Immature natural killer cell (primary cell): ENCODE data around the gene TBKBP1. TPM values are rescaled to one million over a fixed set of nuclear protein-coding genes. Genes with fewer than 3 reads are reported as not detected.
"Not testable (repeated sequence)": the region's sequence is repeated elsewhere in the genome, so short reads cannot be mapped to it uniquely, and the experiment has no call there.

ENCODE experiments used
- DNase-seq, 3 donors: peaks; one replicate each; pipeline ENCODE4 v3.0.0; 2022; ENCODE audit warnings: mixed read lengths in 1 of 3
- H3K27ac Mint-ChIP-seq, 6 donors: one replicate each; pipeline ENCODE4 v1.8.0; 2020; ENCODE audit warnings: mixed read lengths in 6 of 6, mild to moderate bottlenecking in 5 of 6, inconsistent platforms in 4 of 6, moderate library complexity in 3 of 6
- H3K27me3 Mint-ChIP-seq, 3 donors: one replicate each; pipeline ENCODE4 v1.8.0; 2020 to 2021; ENCODE audit warnings: low read depth in 3 of 3, mild to moderate bottlenecking in 3 of 3, mixed read lengths in 3 of 3, moderate library complexity in 3 of 3, inconsistent platforms in 1 of 3
- H3K36me3 Mint-ChIP-seq, 3 donors: one replicate each; pipeline ENCODE4 v1.8.0; 2020; ENCODE audit warnings: mixed read lengths in 3 of 3, inconsistent platforms in 2 of 3, mild to moderate bottlenecking in 2 of 3
- H3K4me1 Mint-ChIP-seq, 2 donors: one replicate each; pipeline ENCODE4 v1.8.0; 2020; ENCODE audit warnings: inconsistent platforms in 2 of 2, mild to moderate bottlenecking in 2 of 2, mixed read lengths in 2 of 2, moderate library complexity in 1 of 2
- H3K4me3 Mint-ChIP-seq, 5 donors: one replicate each; pipeline ENCODE4 v1.8.0; 2020; ENCODE audit warnings: mild to moderate bottlenecking in 5 of 5, mixed read lengths in 5 of 5, inconsistent platforms in 3 of 5, moderate library complexity in 3 of 5
- H3K9me3 Mint-ChIP-seq, 6 donors: one replicate each; pipeline ENCODE4 v1.8.0; 2020; ENCODE audit warnings: mild to moderate bottlenecking in 6 of 6, mixed read lengths in 6 of 6, inconsistent platforms in 4 of 6, moderate library complexity in 3 of 6
- polyA plus RNA-seq, 3 donors: library from polyadenylated mRNA; unstranded; fragments of 300-500 nt; fragmentation: Illumina TruSeq; gene quantifications; one replicate each; pipeline ENCODE4 v1.2.3, GENCODE V29; 2021

TBKBP1 gene
- polyA plus RNA-seq, 3 donors from 2014 or later: 1.3 to 2.3 (median 2.2) TPM

- DNase-seq: no peak
- Mint-ChIP-seq H3K4me1 (peaks cover 67 to 69% of the 10 kb centered on the region in 2 donors), H3K36me3 (peaks cover 35 to 56% (median 41%) of the 10 kb centered on the region in 3 donors), H3K27ac (peak overlapping the region; percentile 93 to 99 (median 98)), H3K9me3 (peaks cover 0 to 7% (median 0%) of the 10 kb centered on the region in 6 donors), H3K4me3 (peak overlapping the region; percentile 92 to 100 (median 100)), H3K27me3 (peaks cover 23 to 48% (median 42%) of the 10 kb centered on the region in 3 donors)
These were observed 42.8 kb downstream of the TBKBP1 start for GRCh38 chr17:47736501-47737495.

GRCh38 chr17:47738178-47738577 lies 44.2 kb downstream of the TBKBP1 start:
- Mint-ChIP-seq H3K36me3 (peaks cover 36 to 67% (median 42%) of the 10 kb centered on the region in 3 donors), H3K4me3 (peak overlapping the region; percentile 92 to 100 (median 100)), H3K27me3 (peaks cover 21 to 53% (median 44%) of the 10 kb centered on the region in 3 donors), H3K9me3 (peaks cover 0 to 7% (median 0%) of the 10 kb centered on the region in 6 donors), H3K27ac (peak overlapping the region; percentile 92 to 97 (median 96)), H3K4me1 (peaks cover 70 to 72% of the 10 kb centered on the region in 2 donors)
- DNase-seq: no peak

- H3K27ac Mint-ChIP-seq: peak overlapping the region; percentile 92 to 97 (median 96)
- H3K36me3 Mint-ChIP-seq: peaks cover 32 to 70% (median 38%) of the 10 kb centered on the region in 3 donors
- peaks cover 19 to 53% (median 44%) of the 10 kb centered on the region in 3 donors for H3K27me3 Mint-ChIP-seq
- H3K9me3 Mint-ChIP-seq: peaks cover 0 to 5% (median 0%) of the 10 kb centered on the region in 6 donors
- H3K4me1 Mint-ChIP-seq: peaks cover 79 to 81% of the 10 kb centered on the region in 2 donors
- DNase-seq: no peak
- peak overlapping the region; percentile 92 to 100 (median 100) for H3K4me3 Mint-ChIP-seq
These were observed 45.2 kb downstream of the TBKBP1 start for GRCh38 chr17:47739150-47739549.

- peaks cover 86 to 87% of the 10 kb centered on the region in 2 donors for H3K4me1 Mint-ChIP-seq
- H3K9me3 Mint-ChIP-seq, DNase-seq: not testable (repeated sequence)
- H3K27me3 Mint-ChIP-seq: peaks cover 12 to 53% (median 41%) of the 10 kb centered on the region in 3 donors
- peaks cover 24 to 70% (median 30%) of the 10 kb centered on the region in 3 donors for H3K36me3 Mint-ChIP-seq
- peak overlapping the region; percentile 92 to 97 (median 96) for H3K27ac Mint-ChIP-seq
- H3K4me3 Mint-ChIP-seq: peak overlapping the region; percentile 92 to 100 (median 100)
These were observed 46.0 kb downstream of the TBKBP1 start for GRCh38 chr17:47739945-47740344.

DNA sequence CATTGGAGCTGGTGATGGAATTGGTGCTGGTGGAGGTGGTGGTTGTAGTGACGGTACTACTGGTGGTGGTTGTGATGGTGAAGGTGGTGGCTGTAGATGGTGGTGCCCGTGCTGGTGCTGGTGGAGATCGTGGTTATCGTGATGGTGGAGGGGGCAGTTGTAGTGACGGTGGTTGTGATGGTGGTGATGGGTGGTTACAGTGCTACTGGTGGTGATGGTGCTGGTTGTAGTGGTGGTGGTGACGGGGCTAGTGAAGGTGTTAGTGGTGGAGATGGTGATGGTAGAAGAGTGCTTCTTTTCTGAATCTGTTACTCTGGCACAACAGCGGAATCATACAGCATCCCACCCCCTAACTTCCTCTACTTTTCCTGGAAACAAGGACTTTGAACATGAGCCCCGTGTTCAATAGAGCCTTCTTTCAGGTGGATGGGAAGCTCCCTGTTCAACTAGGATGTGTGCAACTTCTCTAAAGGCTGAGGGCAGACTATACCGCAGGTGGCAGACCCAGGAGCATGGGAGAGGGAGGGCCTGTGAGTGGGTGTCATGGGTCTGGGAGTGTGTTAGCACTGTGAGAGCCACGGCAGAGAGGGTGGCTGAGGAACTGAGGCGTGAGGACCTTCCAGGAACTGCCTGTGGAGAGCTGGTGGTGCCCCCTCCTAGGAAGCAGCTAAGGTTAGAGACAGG lies 47.3 kb downstream of the TBKBP1 start:
- peak; percentile 78 to 83 (median 80) for DNase-seq
- peaks cover 29 to 69% (median 30%) of the 10 kb centered on the region in 3 donors for H3K36me3 Mint-ChIP-seq
- H3K4me1 Mint-ChIP-seq: peaks cover 92 to 95% of the 10 kb centered on the region in 2 donors

DNA sequence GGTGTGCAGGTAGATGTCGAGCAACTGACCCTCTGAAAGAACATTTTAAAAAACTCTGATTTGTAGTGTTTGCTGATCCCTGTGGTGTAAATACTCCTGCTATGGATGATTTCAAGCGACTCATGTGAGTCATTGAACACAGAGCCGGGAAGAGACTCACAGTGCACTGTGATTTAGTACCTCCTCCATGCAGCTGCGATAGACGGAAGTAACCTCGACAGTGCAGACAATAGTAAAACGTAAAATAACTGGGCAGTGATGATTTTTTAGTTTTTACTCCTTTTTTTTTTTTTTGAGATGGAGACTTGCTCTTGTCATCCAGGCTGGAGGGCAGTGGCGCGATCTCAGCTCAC lies 47.8 kb downstream of the TBKBP1 start:
- H3K4me3 Mint-ChIP-seq: peak overlapping the region; percentile 92 to 100 (median 100)
- H3K27ac Mint-ChIP-seq: peak overlapping the region; percentile 92 to 97 (median 96)
- peaks cover 89 to 92% of the 10 kb centered on the region in 2 donors for H3K4me1 Mint-ChIP-seq
- no peak for DNase-seq
- peaks cover 25 to 65% (median 26%) of the 10 kb centered on the region in 3 donors for H3K36me3 Mint-ChIP-seq
- peaks cover 14 to 60% (median 38%) of the 10 kb centered on the region in 3 donors for H3K27me3 Mint-ChIP-seq
- H3K9me3 Mint-ChIP-seq: no peaks in the 10 kb centered on the region

More for the DNA sequence above, 47.3 kb downstream of the TBKBP1 start:
- Mint-ChIP-seq H3K27me3 (peaks cover 14 to 60% (median 38%) of the 10 kb centered on the region in 3 donors), H3K4me3 (peak overlapping the region; percentile 92 to 100 (median 100)), H3K27ac (peak overlapping the region; percentile 92 to 97 (median 96)), H3K9me3 (no peaks in the 10 kb centered on the region)

DNA sequence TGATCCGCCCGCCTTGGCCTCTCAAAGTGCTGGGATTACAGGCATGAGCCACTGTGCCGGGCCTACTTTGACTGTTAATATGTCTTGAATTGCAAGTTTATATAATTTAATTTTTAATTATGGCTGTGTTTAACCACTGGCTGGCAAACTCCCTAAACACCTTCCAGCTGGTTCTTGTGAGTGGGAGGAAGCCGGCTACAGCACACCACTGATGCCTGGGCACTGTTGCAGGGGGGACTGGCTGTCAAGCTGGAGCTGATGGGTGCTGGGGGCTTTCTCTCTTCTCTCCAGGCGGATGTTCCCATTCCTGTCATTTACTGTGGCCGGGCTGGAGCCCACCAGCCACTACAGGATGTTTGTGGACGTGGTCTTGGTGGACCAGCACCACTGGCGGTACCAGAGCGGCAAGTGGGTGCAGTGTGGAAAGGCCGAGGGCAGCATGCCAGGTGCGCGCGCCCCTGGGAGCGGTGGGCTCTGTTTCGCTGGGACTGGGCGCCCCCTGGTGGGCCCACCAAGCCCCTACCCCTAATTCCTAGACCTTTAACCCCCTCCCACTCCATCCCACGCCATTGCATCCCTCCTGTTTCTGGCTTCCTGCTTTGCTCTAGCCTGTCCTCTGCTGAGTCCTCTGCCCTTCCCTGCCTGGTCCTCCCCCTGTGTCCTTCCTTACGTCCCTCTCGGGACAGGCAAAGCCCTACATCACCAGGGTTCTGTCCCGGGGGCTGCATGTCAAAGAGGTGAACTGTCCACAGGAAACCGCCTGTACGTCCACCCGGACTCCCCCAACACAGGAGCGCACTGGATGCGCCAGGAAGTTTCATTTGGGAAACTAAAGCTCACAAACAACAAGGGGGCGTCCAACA lies 48.6 kb downstream of the TBKBP1 start:
- H3K36me3 Mint-ChIP-seq: peaks cover 20 to 63% (median 20%) of the 10 kb centered on the region in 3 donors
- peak overlapping the region; percentile 92 to 100 (median 100) for H3K4me3 Mint-ChIP-seq
- peaks cover 85 to 86% of the 10 kb centered on the region in 2 donors for H3K4me1 Mint-ChIP-seq
- peaks cover 14 to 58% (median 36%) of the 10 kb centered on the region in 3 donors for H3K27me3 Mint-ChIP-seq
- DNase-seq: peak; percentile 58 to 67 (median 66)
- peak overlapping the region; percentile 92 to 97 (median 96) for H3K27ac Mint-ChIP-seq
- no peaks in the 10 kb centered on the region for H3K9me3 Mint-ChIP-seq

DNA sequence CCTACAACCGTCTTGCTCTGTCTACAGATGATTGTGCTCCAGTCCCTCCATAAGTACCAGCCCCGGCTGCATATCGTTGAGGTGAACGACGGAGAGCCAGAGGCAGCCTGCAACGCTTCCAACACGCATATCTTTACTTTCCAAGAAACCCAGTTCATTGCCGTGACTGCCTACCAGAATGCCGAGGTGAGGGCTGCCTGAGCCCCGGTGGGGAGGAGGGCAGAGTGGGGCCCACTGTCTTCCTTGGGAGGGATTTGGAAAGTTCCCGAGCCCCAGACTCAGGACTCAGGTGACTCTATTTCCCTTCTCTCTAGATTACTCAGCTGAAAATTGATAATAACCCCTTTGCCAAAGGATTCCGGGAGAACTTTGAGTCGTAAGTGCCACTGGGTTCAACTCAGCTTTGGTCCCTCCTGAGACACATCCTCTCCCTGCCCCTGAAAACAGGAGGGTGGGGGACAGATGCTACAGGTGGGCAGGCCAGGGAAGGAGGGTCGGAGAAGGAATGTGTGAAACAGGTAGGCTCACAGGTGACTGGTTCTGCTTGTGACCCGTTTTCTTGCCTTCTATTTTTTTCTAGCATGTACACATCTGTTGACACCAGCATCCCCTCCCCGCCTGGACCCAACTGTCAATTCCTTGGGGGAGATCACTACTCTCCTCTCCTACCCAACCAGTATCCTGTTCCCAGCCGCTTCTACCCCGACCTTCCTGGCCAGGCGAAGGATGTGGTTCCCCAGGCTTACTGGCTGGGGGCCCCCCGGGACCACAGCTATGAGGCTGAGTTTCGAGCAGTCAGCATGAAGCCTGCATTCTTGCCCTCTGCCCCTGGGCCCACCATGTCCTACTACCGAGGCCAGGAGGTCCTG lies 50.4 kb downstream of the TBKBP1 start:
- Mint-ChIP-seq H3K27ac (peak overlapping the region; percentile 92 to 97 (median 96)), H3K4me3 (peak overlapping the region; percentile 71 to 100 (median 100)), H3K4me1 (peaks cover 82 to 88% of the 10 kb centered on the region in 2 donors), H3K36me3 (peaks cover 22 to 59% (median 22%) of the 10 kb centered on the region in 3 donors), H3K9me3 (no peaks in the 10 kb centered on the region), H3K27me3 (peaks cover 12 to 55% (median 39%) of the 10 kb centered on the region in 3 donors)
- DNase-seq: no peak

DNA sequence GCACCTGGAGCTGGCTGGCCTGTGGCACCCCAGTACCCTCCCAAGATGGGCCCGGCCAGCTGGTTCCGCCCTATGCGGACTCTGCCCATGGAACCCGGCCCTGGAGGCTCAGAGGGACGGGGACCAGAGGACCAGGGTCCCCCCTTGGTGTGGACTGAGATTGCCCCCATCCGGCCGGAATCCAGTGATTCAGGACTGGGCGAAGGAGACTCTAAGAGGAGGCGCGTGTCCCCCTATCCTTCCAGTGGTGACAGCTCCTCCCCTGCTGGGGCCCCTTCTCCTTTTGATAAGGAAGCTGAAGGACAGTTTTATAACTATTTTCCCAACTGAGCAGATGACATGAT lies 51.0 kb downstream of the TBKBP1 start:
- no peak for DNase-seq
- peaks cover 82 to 88% of the 10 kb centered on the region in 2 donors for H3K4me1 Mint-ChIP-seq
- peaks cover 10 to 51% (median 35%) of the 10 kb centered on the region in 3 donors for H3K27me3 Mint-ChIP-seq
- no peaks in the 10 kb centered on the region for H3K9me3 Mint-ChIP-seq
- H3K36me3 Mint-ChIP-seq: peaks cover 22 to 63% (median 22%) of the 10 kb centered on the region in 3 donors
- H3K27ac Mint-ChIP-seq: peak overlapping the region; percentile 88 to 97 (median 92)
- peak overlapping the region in 4 of 5 donors; percentile 9 to 49 (median 32) for H3K4me3 Mint-ChIP-seq

GRCh38 chr17:47751471-47751870 lies 57.5 kb downstream of the TBKBP1 start:
- peaks cover 59 to 83% of the 10 kb centered on the region in 2 donors for H3K4me1 Mint-ChIP-seq

DNA sequence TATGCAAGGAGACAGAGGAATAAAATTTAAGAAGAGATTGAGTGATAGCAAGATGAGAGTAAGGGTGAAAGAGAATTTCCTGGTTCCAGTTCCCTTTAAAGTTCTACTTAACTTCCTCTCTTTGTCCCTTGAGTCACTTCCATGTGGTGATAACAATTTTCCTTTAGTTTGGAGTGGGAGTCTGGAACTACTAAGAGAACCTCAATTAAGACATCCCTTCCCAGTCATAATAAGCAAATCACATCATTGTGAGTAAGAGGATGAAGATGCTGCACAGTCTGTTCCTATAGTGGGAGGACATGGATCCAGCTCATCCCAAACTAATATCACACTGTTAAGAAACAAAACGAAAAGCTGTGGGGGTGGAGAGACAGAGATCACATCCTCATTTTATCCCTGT lies 63.4 kb downstream of the TBKBP1 start:
- no peak for DNase-seq
- Mint-ChIP-seq H3K27ac (peak overlapping the region; percentile 6 to 75 (median 60)), H3K4me3 (no peak overlapping the region), H3K9me3 (peaks cover 3 to 19% (median 16%) of the 10 kb centered on the region in 6 donors), H3K27me3 (peaks cover 0 to 2% (median 0%) of the 10 kb centered on the region in 3 donors), H3K36me3 (peaks cover 4 to 11% (median 6%) of the 10 kb centered on the region in 3 donors), H3K4me1 (peaks cover 31 to 51% of the 10 kb centered on the region in 2 donors)

More at GRCh38 chr17:47751471-47751870, 57.5 kb downstream of the TBKBP1 start:
- Mint-ChIP-seq H3K27me3 (peaks cover 0 to 4% (median 3%) of the 10 kb centered on the region in 3 donors), H3K9me3 (no peaks in the 10 kb centered on the region), H3K27ac (peak overlapping the region; percentile 73 to 92 (median 86)), H3K36me3 (peaks cover 5 to 21% (median 7%) of the 10 kb centered on the region in 3 donors), H3K4me3 (no peak overlapping the region)
- no peak for DNase-seq
